ENCODE data around the gene BRD7. TPM values are rescaled to one million over a fixed set of nuclear protein-coding genes. Genes with fewer than 3 reads are reported as not detected.

The BRD7 gene
- total and polyA plus RNA-seq, 10 of the 15 experiments (the other 5 are each of a cell fraction or from before 2014, with no cell fraction given), result 16.9 to 74.7 (median 52.0) TPM

- Histone ChIP-seq H3K4me1 (ENCODE audit: control insufficient read depth, insufficient read depth, low read length) (no peaks in the 10 kb centered on the region), H3K27ac (ENCODE audit: control insufficient read depth, insufficient read depth) (no peak overlapping the region), H3K79me2 (ENCODE audit: control insufficient read depth, insufficient read depth, low read length) (peaks cover 7% of the 10 kb centered on the region), H4K20me1 (ENCODE audit: control insufficient read depth, insufficient read depth) (no peaks in the 10 kb centered on the region), H3K9me3 (replicated peaks; ENCODE audit: control insufficient read depth, insufficient read depth, low read length) (no peaks in the 10 kb centered on the region; the same call in 2 of the 3 replicates), H2AFZ (ENCODE audit: control insufficient read depth, low read depth, low read length) (no peak overlapping the region), H3K4me2 (ENCODE audit: control insufficient read depth, insufficient read depth) (no peak overlapping the region), H3K27me3 (replicated peaks in 1 of 2; ENCODE audit: control insufficient read depth in 2 of 2, insufficient read depth in 2 of 2, low read length in 1 of 2) (no peaks in the 10 kb centered on the region), H3K36me3 (ENCODE audit: control insufficient read depth in 2 of 2, insufficient read depth in 2 of 2, low read length in 1 of 2) (peaks cover 29 to 51% of the 10 kb centered on the region in 2 experiments), H3K9ac (ENCODE audit: control insufficient read depth, insufficient read depth, low read length) (no peak overlapping the region), H3K4me3 (no peak overlapping the region)
- RAD21 ChIA-PET (ENCODE audit: unreplicated experiment), result no interaction called here
- no peak for TF ChIP-seq ATF2 (IDR thresholded peaks at IDR 0.05; ENCODE audit: low read length)
- 0 out of 2 replicates have a peak, but pooled peaks have one; percentile 0 for TF ChIP-seq POLR2A (IDR thresholded peaks at IDR 0.05; ENCODE audit: low read depth, low read length)
- SMC1A ChIA-PET (ENCODE audit: uncharacterized antibody, unreplicated experiment), result no interaction called here
- in situ Hi-C loops (cut with MboI), result no loop called here
- CTCF ChIA-PET, result no interaction called here
- 95% methylated on average over 6 of the region's 6 CpGs for WGBS (ENCODE audit: insufficient coverage, insufficient replicate concordance, low lambda C conversion rate, missing lambda C conversion rate)
- no peak for FAIRE-seq
- no peak for DNase-seq (ENCODE audit: low read depth, low spot score)
- BruUV-seq (replicated peaks), result no TSS peak
- no peak for ATAC-seq
- POLR2A ChIA-PET, result interaction anchor here (0.6 kb wide), 1 partner anchor 35 kb away, joined by 3 read pairs; no protein-coding TSS in a partner anchor
- intact Hi-C loops (cut with micrococcal nuclease; ENCODE audit: unreplicated experiment), result no loop called here
Observed at GRCh38 chr16:50290856-50291255, 77.9 kb downstream of the BRD7 start.

- H3K79me2 ChIP-seq (ENCODE audit: control insufficient read depth, insufficient read depth, low read length), result peaks cover 14% of the 10 kb centered on the region
- no peak for ATAC-seq
- RAD21 ChIA-PET (ENCODE audit: unreplicated experiment), result no interaction called here
- H4K20me1 ChIP-seq (ENCODE audit: control insufficient read depth, insufficient read depth), result no peaks in the 10 kb centered on the region
- SMC1A ChIA-PET (ENCODE audit: uncharacterized antibody, unreplicated experiment), result no interaction called here
- H3K4me3 ChIP-seq, result no peak overlapping the region
- H3K9me3 ChIP-seq (replicated peaks; ENCODE audit: control insufficient read depth, insufficient read depth, low read length), result no peaks in the 10 kb centered on the region; the same call in 2 of the 3 replicates
- no TSS peak for BruUV-seq (replicated peaks)
- no peak for FAIRE-seq
- intact Hi-C loops (cut with micrococcal nuclease; ENCODE audit: unreplicated experiment) (no loop called here), in situ Hi-C loops (cut with MboI) (no loop called here)
- POLR2A ChIA-PET, result interaction anchor here (0.6 kb wide), 1 partner anchor 31 kb away, joined by 16 read pairs; no protein-coding TSS in a partner anchor
- CTCF ChIA-PET, result no interaction called here
- TF ChIP-seq POLR2A (IDR thresholded peaks at IDR 0.05; ENCODE audit: low read depth, low read length) (peak; percentile 6), TCF12 (IDR thresholded peaks at IDR 0.05; ENCODE audit: low read depth, low read length) (no peak)
- H3K4me1 ChIP-seq (ENCODE audit: control insufficient read depth, insufficient read depth, low read length), result no peaks in the 10 kb centered on the region
- H3K27ac ChIP-seq (ENCODE audit: control insufficient read depth, insufficient read depth), result no peak overlapping the region
- H3K27me3 ChIP-seq (replicated peaks in 1 of 2; ENCODE audit: control insufficient read depth in 2 of 2, insufficient read depth in 2 of 2, low read length in 1 of 2), result no peaks in the 10 kb centered on the region
- peaks cover 29 to 45% of the 10 kb centered on the region in 2 experiments for H3K36me3 ChIP-seq (ENCODE audit: control insufficient read depth in 2 of 2, insufficient read depth in 2 of 2, low read length in 1 of 2)
- no peak overlapping the region for H2AFZ ChIP-seq (ENCODE audit: control insufficient read depth, low read depth, low read length)
- DNase-seq (ENCODE audit: low read depth, low spot score), result no peak
- H3K4me2 ChIP-seq (ENCODE audit: control insufficient read depth, insufficient read depth), result no peak overlapping the region
- H3K9ac ChIP-seq (ENCODE audit: control insufficient read depth, insufficient read depth, low read length), result no peak overlapping the region
- 91% methylated on average over 30 of the region's 30 CpGs for WGBS (ENCODE audit: insufficient coverage, insufficient replicate concordance, low lambda C conversion rate, missing lambda C conversion rate)
Observed at GRCh38 chr16:50289950-50290764, 78.6 kb downstream of the BRD7 start.

Data from GM12878 (cell line).